Esophagus squamous epithelium (tissue), 5 donors: ENCODE data around the gene EGFR. TPM values are rescaled to one million over a fixed set of nuclear protein-coding genes. Genes with fewer than 3 reads are reported as not detected.

Source experiments
- DNase-seq: peaks from one replicate; lab custom pipeline; 2025; lab: John Stamatoyannopoulos, UW
- H3K27ac ChIP-seq, 4 donors: fragments of 200-600 bp; sonication (generic); one replicate each; pipeline ENCODE4 v1.5.1; 2016 to 2019; ENCODE audit warnings: mild to moderate bottlenecking in 1 of 4
- H3K27me3 ChIP-seq, 4 donors: fragments of 200-600 bp; sonication (generic); 1 replicate in 3 of 4; 2 replicates in 1 of 4; pipeline versions ENCODE4 v1.5.1 to v1.6.0; 2017 to 2021; ENCODE audit warnings: antibody characterized with exemption in 1 of 4
- H3K36me3 ChIP-seq, 3 donors: fragments of 200-600 bp; sonication (generic); one replicate each; pipeline ENCODE4 v1.5.1; 2016 to 2019
- H3K4me1 ChIP-seq, 3 donors: fragments of 200-600 bp; sonication (generic); one replicate each; pipeline ENCODE4 v1.5.1; 2017 to 2019
- H3K4me3 ChIP-seq, 4 donors: fragments of 200-600 bp; sonication (generic); 1 replicate in 3 of 4; 2 replicates in 1 of 4; pipeline ENCODE4 v1.5.1; 2016 to 2019; ENCODE audit warnings: mild to moderate bottlenecking in 2 of 4, moderate library complexity in 1 of 4
- H3K9me3 ChIP-seq, 3 donors: fragments of 200-600 bp; sonication (generic); one replicate each; pipeline ENCODE4 v1.5.1; 2016 to 2019
- POLR2A ChIP-seq, 4 donors: fragments of 450-650 bp; IDR thresholded peaks; one replicate each; pipeline ENCODE4 v1.6.1; 2017; ENCODE audit warnings: antibody characterized with exemption in 4 of 4, mild to moderate bottlenecking in 4 of 4, moderate library complexity in 3 of 4
- WGBS, 2 donors: methylation state at CpG; one replicate each; pipeline ENCODE4 v1.1.5; 2018; 5-methylcytosine and 5-hydroxymethylcytosine counted together
- intact Hi-C: fragments of 100-400 bp; cut with DNase I; formaldehyde crosslinking; loops from one replicate; pipeline ENCODE4 v1.15.0; 2022
- total RNA-seq, 4 donors: library from RNA; depleted of rRNA; stranded (reverse); fragments of >200 nt; gene quantifications; one replicate each; pipeline ENCODE4 v1.1.0, GENCODE V29; 2016
- TF ChIP-seq, protein P1 (sequence below), 6 experiments: fragments of 450-650 bp in 4 of 6; fragments of 200-600 bp in 2 of 6; sonication (generic) in 2 of 6; IDR thresholded peaks; one replicate each; pipeline ENCODE4 v1.5.1; 2016 to 2019; ENCODE audit warnings: antibody characterized with exemption in 6 of 6, mild to moderate bottlenecking in 4 of 6, moderate library complexity in 4 of 6
- donor health status: DM: yes; HTN: yes; CAD: no.

The EGFR gene
- total RNA-seq, 4 donors from 2014 or later = 66.1 to 108 (median 72.3) TPM

DNA sequence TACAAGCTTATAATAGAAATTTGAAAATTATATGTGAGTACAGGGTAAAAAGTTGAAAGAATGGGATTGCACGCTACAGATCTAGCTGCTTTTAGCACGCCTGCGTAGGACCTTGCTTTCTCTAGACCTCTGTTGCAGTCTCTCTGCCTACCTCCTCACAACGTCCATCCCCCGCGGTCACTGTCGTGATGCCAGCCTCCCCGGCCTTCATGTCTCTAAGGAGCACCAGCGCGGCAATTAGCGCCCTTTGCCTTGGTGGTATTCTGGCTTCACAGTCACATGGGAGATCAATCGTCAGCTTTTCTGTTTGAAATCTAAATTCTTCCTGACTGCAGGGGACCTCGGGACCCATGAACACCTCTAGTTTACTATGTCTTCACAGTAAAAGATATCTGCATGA lies 131.3 kb downstream of the EGFR start:
- Histone ChIP-seq H3K4me1 (no peaks in the 10 kb centered on the region), H3K9me3 (no peaks in the 10 kb centered on the region), H3K27me3 (no peaks in the 10 kb centered on the region), H3K27ac (no peak overlapping the region), H3K36me3 (peaks cover 26 to 98% (median 28%) of the 10 kb centered on the region in 3 donors), H3K4me3 (no peak overlapping the region)
- WGBS, 2 donors = 88 to 91% methylated on average over 13 of the region's 13 CpGs
- no peak for DNase-seq
- TF ChIP-seq, protein P1, sequence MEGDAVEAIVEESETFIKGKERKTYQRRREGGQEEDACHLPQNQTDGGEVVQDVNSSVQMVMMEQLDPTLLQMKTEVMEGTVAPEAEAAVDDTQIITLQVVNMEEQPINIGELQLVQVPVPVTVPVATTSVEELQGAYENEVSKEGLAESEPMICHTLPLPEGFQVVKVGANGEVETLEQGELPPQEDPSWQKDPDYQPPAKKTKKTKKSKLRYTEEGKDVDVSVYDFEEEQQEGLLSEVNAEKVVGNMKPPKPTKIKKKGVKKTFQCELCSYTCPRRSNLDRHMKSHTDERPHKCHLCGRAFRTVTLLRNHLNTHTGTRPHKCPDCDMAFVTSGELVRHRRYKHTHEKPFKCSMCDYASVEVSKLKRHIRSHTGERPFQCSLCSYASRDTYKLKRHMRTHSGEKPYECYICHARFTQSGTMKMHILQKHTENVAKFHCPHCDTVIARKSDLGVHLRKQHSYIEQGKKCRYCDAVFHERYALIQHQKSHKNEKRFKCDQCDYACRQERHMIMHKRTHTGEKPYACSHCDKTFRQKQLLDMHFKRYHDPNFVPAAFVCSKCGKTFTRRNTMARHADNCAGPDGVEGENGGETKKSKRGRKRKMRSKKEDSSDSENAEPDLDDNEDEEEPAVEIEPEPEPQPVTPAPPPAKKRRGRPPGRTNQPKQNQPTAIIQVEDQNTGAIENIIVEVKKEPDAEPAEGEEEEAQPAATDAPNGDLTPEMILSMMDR (IDR thresholded peaks at IDR 0.05) = no peak
- no peak for TF ChIP-seq POLR2A (IDR thresholded peaks at IDR 0.05)
- intact Hi-C loops = no loop called here

DNA sequence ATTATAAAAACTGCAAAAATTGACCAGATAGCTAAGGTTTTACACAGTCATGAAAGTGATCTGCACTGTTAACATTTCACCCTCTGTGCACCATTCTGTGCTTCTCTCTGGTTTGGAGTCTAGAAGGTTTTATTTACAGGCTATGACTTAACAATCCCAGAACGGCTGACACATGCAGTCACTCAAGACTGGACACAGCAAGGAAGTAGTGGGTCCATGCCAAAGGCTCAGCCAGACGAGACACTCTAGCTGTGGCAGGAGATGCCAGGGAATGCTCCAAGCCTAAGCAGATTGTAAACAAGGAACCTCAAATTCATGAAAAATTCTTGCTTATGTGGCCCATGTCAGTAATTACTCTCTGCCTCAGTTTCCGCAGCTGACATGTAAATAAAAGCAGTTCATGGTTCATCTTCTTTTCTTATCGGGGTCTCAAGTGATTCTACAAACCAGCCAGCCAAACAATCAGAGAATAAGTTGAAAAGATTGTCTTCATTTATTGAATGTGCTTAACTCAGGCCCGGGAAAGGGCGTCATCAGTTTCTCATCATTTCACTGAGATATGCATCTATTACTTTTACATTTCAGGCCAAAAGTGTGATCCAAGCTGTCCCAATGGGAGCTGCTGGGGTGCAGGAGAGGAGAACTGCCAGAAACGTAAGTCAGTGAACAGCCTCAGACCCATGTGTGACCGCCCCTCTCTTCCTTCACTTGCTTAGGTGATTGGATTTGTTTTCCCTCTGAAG lies 132.1 kb downstream of the EGFR start:
- Histone ChIP-seq H3K27ac (no peak overlapping the region), H3K36me3 (peaks cover 28 to 98% (median 30%) of the 10 kb centered on the region in 3 donors), H3K4me1 (no peaks in the 10 kb centered on the region), H3K4me3 (no peak overlapping the region), H3K9me3 (no peaks in the 10 kb centered on the region), H3K27me3 (no peaks in the 10 kb centered on the region)
- TF ChIP-seq, protein P1 (IDR thresholded peaks at IDR 0.05) = no peak
- no peak for TF ChIP-seq POLR2A (IDR thresholded peaks at IDR 0.05)
- 71 to 82% methylated on average over 8 of the region's 8 CpGs for WGBS, 2 donors
- DNase-seq = no peak
- intact Hi-C loops = no loop called here

- peaks cover 30 to 98% (median 32%) of the 10 kb centered on the region in 3 donors for H3K36me3 ChIP-seq
- no peak overlapping the region for H3K27ac ChIP-seq
- WGBS, 2 donors = 80% methylated on average over 1 of the region's 6 CpGs; no CpG with 5 or more reads in 1 of the 2 donors
- H3K4me3 ChIP-seq = no peak overlapping the region
- no peak for DNase-seq
- no peaks in the 10 kb centered on the region for H3K9me3 ChIP-seq
- intact Hi-C loops = no loop called here
- TF ChIP-seq, protein P1 (IDR thresholded peaks at IDR 0.05) = no peak
- no peak for TF ChIP-seq POLR2A (IDR thresholded peaks at IDR 0.05)
- no peaks in the 10 kb centered on the region for H3K27me3 ChIP-seq
- no peaks in the 10 kb centered on the region for H3K4me1 ChIP-seq
Observed at GRCh38 chr7:55152516-55152915, 133.7 kb downstream of the EGFR start.

- H3K4me1 ChIP-seq = no peaks in the 10 kb centered on the region
- intact Hi-C loops = no loop called here
- H3K4me3 ChIP-seq = no peak overlapping the region
- H3K27me3 ChIP-seq = no peaks in the 10 kb centered on the region
- peaks cover 37 to 98% (median 46%) of the 10 kb centered on the region in 3 donors for H3K36me3 ChIP-seq
- H3K27ac ChIP-seq = no peak overlapping the region
- no peaks in the 10 kb centered on the region for H3K9me3 ChIP-seq
- no peak for DNase-seq
- TF ChIP-seq POLR2A (IDR thresholded peaks at IDR 0.05) = no peak
- TF ChIP-seq, protein P1 (IDR thresholded peaks at IDR 0.05) = no peak
- 83 to 100% methylated on average over 1 to 2 of the region's 10 CpGs for WGBS, 2 donors
Observed at GRCh38 chr7:55154096-55154495, 135.3 kb downstream of the EGFR start.

GRCh38 chr7:55155351-55156117 lies 136.7 kb downstream of the EGFR start:
- intact Hi-C loops = no loop called here
- no peak overlapping the region for H3K27ac ChIP-seq
- no peaks in the 10 kb centered on the region for H3K27me3 ChIP-seq
- no peaks in the 10 kb centered on the region for H3K9me3 ChIP-seq
- H3K4me1 ChIP-seq = no peaks in the 10 kb centered on the region
- TF ChIP-seq, protein P1 (IDR thresholded peaks at IDR 0.05) = no peak
- TF ChIP-seq POLR2A (IDR thresholded peaks at IDR 0.05) = no peak
- no peak overlapping the region for H3K4me3 ChIP-seq
- H3K36me3 ChIP-seq = peaks cover 37 to 100% (median 48%) of the 10 kb centered on the region in 3 donors
- 86 to 91% methylated on average over 24 of the region's 24 CpGs for WGBS, 2 donors
- no peak for DNase-seq
